Neural progenitor cell (in vitro differentiated cells): Measurements from ENCODE around the gene KCNE2.
"Not testable (repeated sequence)": the region's sequence is repeated elsewhere in the genome, so short reads cannot be mapped to it uniquely, and the experiment has no call there.

Source experiments
- EZH2 ChIP-seq: fragments of 200-600 bp; sonication (generic); IDR thresholded peaks from 2 replicates; pipeline ENCODE4 v1.6.1; 2017; ENCODE audit warnings: antibody characterized with exemption, mild to moderate bottlenecking, moderate library complexity
- EZH2phosphoT487 ChIP-seq: fragments of 200-600 bp; sonication (generic); IDR thresholded peaks from 2 replicates; pipeline ENCODE4 v1.6.1; 2017; ENCODE audit warnings: antibody characterized with exemption
- TF ChIP-seq, protein P1 (sequence below): fragments of 200-600 bp; sonication (generic); IDR thresholded peaks from 2 replicates; pipeline ENCODE4 v1.5.1; 2017; ENCODE audit warnings: antibody characterized with exemption, mild to moderate bottlenecking

DNA sequence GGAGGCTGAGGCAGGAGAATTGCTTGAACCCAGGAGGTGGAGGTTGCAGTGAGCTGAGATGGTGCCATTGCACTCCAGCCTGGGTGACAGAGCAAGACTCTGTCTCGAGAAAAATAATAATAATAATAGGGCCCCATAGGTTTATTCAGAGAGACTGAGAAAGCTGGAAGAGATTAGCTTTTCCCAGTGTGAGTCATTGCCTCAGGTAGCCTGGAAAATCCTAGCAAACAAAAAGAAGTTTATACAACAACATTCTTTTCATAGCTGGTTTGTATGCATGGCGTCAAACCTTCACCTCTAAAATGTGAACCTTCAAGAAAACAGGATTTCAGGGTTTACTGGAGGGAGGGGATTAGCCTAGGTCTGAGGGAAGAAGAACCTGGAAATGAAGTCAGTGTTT, 19.3 kb downstream of the KCNE2 start:
- TF ChIP-seq, protein P1, sequence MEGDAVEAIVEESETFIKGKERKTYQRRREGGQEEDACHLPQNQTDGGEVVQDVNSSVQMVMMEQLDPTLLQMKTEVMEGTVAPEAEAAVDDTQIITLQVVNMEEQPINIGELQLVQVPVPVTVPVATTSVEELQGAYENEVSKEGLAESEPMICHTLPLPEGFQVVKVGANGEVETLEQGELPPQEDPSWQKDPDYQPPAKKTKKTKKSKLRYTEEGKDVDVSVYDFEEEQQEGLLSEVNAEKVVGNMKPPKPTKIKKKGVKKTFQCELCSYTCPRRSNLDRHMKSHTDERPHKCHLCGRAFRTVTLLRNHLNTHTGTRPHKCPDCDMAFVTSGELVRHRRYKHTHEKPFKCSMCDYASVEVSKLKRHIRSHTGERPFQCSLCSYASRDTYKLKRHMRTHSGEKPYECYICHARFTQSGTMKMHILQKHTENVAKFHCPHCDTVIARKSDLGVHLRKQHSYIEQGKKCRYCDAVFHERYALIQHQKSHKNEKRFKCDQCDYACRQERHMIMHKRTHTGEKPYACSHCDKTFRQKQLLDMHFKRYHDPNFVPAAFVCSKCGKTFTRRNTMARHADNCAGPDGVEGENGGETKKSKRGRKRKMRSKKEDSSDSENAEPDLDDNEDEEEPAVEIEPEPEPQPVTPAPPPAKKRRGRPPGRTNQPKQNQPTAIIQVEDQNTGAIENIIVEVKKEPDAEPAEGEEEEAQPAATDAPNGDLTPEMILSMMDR = not testable (repeated sequence)
- not testable (repeated sequence) for TF ChIP-seq EZH2, EZH2phosphoT487
